Lower leg skin (tissue), 3 donors: ENCODE measurements around the gene DUSP9.

Experiments
- POLR2A ChIP-seq, 2 donors: fragments of 450-650 bp; IDR thresholded peaks; one replicate each; pipeline ENCODE4 v1.6.1; 2016 to 2017; ENCODE audit warnings: antibody characterized with exemption in 2 of 2, mild to moderate bottlenecking in 1 of 2, moderate library complexity in 1 of 2
- TF ChIP-seq, protein P1 (sequence below), 3 donors: fragments of 450-650 bp; IDR thresholded peaks; one replicate each; pipeline ENCODE4 v1.5.1; 2016; ENCODE audit warnings: antibody characterized with exemption in 3 of 3, mild to moderate bottlenecking in 3 of 3, moderate library complexity in 2 of 3

DNA sequence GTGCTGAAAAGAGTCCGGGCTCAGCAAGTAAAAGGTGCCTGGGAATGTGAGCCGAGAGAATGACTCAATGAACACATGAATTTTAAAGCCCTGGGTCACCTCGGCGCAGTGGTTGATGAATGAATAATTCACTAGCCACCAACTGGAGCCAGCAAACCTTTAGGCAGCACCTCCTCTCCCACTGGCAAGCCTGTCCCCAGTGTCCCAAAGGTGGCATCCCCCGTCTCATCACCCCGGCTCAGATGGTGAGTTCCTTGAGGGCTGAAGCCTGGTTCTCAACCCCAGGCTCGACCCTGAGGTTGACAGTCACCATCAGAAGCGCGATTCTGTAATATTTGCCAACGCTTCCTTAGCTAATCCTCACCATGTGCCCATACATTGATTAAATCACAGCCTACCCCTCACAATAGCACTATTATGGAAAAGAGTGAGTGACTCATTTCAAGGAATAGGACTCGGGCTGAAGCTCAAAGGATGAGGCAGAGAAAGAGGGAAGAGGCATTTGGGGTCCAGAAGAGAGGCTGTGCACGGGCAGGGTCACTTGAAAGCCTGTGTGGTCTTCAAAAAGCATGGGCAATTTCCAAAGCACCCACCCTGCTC lies 45.4 kb upstream of the DUSP9 start:
- TF ChIP-seq, protein P1, sequence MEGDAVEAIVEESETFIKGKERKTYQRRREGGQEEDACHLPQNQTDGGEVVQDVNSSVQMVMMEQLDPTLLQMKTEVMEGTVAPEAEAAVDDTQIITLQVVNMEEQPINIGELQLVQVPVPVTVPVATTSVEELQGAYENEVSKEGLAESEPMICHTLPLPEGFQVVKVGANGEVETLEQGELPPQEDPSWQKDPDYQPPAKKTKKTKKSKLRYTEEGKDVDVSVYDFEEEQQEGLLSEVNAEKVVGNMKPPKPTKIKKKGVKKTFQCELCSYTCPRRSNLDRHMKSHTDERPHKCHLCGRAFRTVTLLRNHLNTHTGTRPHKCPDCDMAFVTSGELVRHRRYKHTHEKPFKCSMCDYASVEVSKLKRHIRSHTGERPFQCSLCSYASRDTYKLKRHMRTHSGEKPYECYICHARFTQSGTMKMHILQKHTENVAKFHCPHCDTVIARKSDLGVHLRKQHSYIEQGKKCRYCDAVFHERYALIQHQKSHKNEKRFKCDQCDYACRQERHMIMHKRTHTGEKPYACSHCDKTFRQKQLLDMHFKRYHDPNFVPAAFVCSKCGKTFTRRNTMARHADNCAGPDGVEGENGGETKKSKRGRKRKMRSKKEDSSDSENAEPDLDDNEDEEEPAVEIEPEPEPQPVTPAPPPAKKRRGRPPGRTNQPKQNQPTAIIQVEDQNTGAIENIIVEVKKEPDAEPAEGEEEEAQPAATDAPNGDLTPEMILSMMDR (IDR thresholded peaks at IDR 0.05), result no peak
- TF ChIP-seq POLR2A (IDR thresholded peaks at IDR 0.05), result no peak
